GM12891 (cell line): ENCODE data around the gene MERTK.

Experiments used
- PAX5 ChIP-seq: IDR thresholded peaks from 2 replicates; pipeline ENCODE4 v1.6.1; 2011; ENCODE audit warnings: low read length, moderate library complexity, mild to moderate bottlenecking; ENCODE audit not compliant: insufficient read depth, severe bottlenecking
- POLR2A ChIP-seq: IDR thresholded peaks from 2 replicates; pipeline ENCODE4 v1.6.1; 2011; ENCODE audit warnings: low read depth, low read length, control low read depth
- POLR2AphosphoS5 ChIP-seq: IDR thresholded peaks from 2 replicates; pipeline ENCODE4 v1.6.1; 2011; ENCODE audit warnings: low read depth, low read length, control low read depth
- POU2F2 ChIP-seq: IDR thresholded peaks from 2 replicates; pipeline ENCODE4 v1.6.1; 2011; ENCODE audit warnings: low read depth, mild to moderate bottlenecking, control low read depth, low read length, moderate library complexity
- SPI1 ChIP-seq: IDR thresholded peaks from 2 replicates; pipeline ENCODE4 v1.6.1; 2011; ENCODE audit warnings: low read depth, low read length, control low read depth
- TAF1 ChIP-seq: IDR thresholded peaks from 2 replicates; pipeline ENCODE4 v1.6.1; 2011; ENCODE audit warnings: low read depth, low read length, control low read depth

DNA sequence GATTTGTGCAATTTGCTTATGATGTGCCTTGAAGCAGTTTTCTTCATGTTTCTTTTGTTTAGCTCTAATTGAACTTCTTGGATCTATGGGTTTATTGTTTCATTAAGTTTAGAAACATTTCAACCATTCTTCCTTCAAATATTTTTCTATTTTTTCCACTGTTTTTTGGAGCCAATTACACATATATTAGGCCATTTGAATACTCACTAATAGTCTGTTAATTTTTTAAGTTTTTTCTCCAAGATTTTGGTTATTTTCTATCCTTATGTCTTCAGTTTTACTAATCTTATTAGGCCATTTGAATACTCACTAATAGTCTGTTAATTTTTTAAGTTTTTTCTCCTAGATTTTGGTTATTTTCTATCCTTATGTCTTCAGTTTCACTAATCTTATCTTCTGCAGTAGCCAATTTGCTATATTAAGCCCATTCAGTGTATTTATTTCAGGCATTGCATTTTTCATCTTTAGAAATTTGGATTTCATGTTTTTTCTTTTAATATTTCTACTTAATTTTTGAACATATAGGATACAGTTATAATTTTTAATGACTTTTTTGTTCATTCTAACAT lies 147.1 kb downstream of the MERTK start:
- no peak for TF ChIP-seq POLR2AphosphoS5
- TF ChIP-seq TAF1 = no peak
- no peak for TF ChIP-seq POLR2A
- TF ChIP-seq SPI1 = no peak
- no peak for TF ChIP-seq PAX5
- no peak for TF ChIP-seq POU2F2
